Adipocyte (in vitro differentiated cells): Measurements from ENCODE around the gene OR4K1.

ENCODE experiments used
- DNase-seq: peaks from one replicate; pipeline ENCODE4 v3.0.0-alpha.2; 2015; ENCODE audit warnings: low read depth
- H3K27me3 ChIP-seq: replicated peaks from 2 replicates; pipeline ENCODE4 v1.7.0; 2013; ENCODE audit warnings: mild to moderate bottlenecking, low read length, moderate library complexity; ENCODE audit not compliant: control insufficient read depth, insufficient read depth
- H3K36me3 ChIP-seq: 2 replicates; pipeline ENCODE4 v1.7.0; 2013; ENCODE audit warnings: low read length, mild to moderate bottlenecking, moderate library complexity; ENCODE audit not compliant: control insufficient read depth, insufficient read depth, severe bottlenecking
- H3K4me1 ChIP-seq: 2 replicates; pipeline ENCODE4 v1.7.0; 2013; ENCODE audit warnings: mild to moderate bottlenecking, low read length, moderate library complexity; ENCODE audit not compliant: control insufficient read depth, insufficient read depth
- H3K4me3 ChIP-seq: 2 replicates; pipeline ENCODE4 v1.7.0; 2013; ENCODE audit warnings: mild to moderate bottlenecking, low read length, moderate library complexity
- H3K9ac ChIP-seq: 2 replicates; pipeline ENCODE4 v1.7.0; 2013; ENCODE audit warnings: mild to moderate bottlenecking, low read length, moderate library complexity
- H3K9me3 ChIP-seq: 2 replicates; pipeline ENCODE4 v1.7.0; 2013; ENCODE audit warnings: mild to moderate bottlenecking, low read length, moderate library complexity; ENCODE audit not compliant: control insufficient read depth

Gene OR4K1, protein sequence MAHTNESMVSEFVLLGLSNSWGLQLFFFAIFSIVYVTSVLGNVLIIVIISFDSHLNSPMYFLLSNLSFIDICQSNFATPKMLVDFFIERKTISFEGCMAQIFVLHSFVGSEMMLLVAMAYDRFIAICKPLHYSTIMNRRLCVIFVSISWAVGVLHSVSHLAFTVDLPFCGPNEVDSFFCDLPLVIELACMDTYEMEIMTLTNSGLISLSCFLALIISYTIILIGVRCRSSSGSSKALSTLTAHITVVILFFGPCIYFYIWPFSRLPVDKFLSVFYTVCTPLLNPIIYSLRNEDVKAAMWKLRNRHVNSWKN

DNA sequence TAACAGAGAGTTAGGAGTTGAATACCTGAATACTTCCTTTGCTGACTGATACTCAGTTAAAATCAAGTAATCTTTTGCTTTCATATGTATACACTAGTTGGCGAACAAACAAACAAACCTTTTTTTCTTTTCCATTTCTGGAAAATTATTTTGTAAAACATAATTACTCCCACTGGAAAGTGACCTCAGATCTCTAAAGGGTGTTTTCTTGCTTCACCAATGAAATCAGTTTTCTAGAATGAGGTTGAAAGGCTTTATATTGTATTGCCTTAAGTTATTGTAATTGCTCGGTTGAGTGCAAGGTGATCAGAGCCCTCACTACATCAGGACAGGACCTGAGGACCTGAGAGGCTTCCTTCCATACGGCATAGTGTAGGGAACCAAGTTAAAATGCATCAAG is at the start of gene OR4K1:
OR4K1 (plus strand) TSS at position 301 of the 400 bp plus-strand sequence. CDS start 4,750 bp downstream, outside the sequence.
- Histone ChIP-seq H3K4me3 (no peak within 1 kb of the TSS), H3K9me3 (no peaks in the 10 kb centered on the region), H3K4me1 (no peaks in the 10 kb centered on the region), H3K9ac (no peak within 1 kb of the TSS), H3K36me3 (no peaks in the 10 kb centered on the region), H3K27me3 (no peaks in the 10 kb centered on the region)
- DNase-seq: no peak

DNA sequence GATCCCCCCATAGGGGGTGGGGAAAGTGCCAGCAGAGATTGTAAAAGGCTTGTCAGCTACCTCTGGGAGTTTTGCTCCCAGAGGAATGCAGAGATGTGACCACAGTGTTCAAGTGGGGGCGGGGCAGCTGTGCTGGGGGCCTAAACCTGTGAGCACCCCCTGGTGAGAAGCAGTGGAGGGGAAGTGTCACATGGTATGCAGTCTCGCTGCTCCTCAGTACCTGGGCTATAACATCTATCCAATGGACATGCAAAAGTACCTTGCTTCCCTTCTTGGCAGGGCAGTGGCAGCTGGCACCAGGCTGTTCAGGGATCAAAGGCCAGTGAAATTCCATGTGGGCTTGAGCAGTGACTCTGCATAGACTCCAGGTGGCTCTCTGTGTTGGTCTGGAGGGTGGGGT is 35.4 kb upstream of the OR4K1 start:
- Histone ChIP-seq H3K4me1 (no peaks in the 10 kb centered on the region), H3K9me3 (peaks cover 34% of the 10 kb centered on the region), H3K4me3 (no peak overlapping the region), H3K9ac (no peak overlapping the region), H3K36me3 (no peaks in the 10 kb centered on the region), H3K27me3 (no peaks in the 10 kb centered on the region)
- DNase-seq: no peak

DNA sequence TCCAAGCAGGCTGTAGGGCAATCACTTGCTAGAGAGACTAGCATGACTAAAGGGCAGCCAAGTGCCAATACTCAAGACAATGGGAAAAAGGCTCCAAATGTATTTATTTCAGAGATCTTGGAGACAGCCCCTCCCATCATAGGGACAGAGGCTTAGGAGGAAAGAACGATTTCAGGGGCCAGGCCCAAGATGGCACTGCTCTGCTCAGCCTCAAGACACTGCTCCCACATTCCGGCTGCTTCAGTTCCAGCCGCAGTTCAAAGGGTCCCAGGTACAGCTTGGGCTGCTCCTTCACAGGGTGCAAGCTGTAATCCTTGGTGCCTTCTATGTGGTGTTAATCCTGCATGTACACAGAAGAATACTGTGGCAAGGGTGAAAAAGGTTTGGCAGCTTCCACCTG is 29.7 kb upstream of the OR4K1 start:
- DNase-seq: no peak
- H3K4me3 ChIP-seq: no peak overlapping the region
- no peak overlapping the region for H3K9ac ChIP-seq
- no peaks in the 10 kb centered on the region for H3K4me1 ChIP-seq
- no peaks in the 10 kb centered on the region for H3K27me3 ChIP-seq
- no peaks in the 10 kb centered on the region for H3K9me3 ChIP-seq
- H3K36me3 ChIP-seq: no peaks in the 10 kb centered on the region

DNA sequence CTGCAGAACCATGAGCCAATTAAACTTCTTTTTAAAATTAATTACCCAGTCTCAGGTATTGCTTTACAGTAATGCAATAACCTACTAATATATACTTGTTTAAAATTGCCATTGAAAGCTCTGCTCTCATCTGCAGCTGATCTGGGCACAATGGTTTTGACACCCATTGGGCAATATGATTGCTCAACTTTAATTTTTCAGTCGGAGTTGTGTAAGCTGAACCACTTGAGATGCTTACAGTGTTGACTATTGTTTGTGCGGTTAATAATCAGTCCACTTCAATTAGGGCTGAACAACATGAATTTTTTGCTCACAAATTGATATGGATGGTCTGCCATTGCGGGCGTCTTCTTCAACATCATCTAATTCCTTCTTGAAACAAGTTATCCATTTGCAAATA is 28.3 kb upstream of the OR4K1 start:
- no peak overlapping the region for H3K9ac ChIP-seq
- H3K4me3 ChIP-seq: no peak overlapping the region
- no peaks in the 10 kb centered on the region for H3K4me1 ChIP-seq
- H3K36me3 ChIP-seq: no peaks in the 10 kb centered on the region
- DNase-seq: no peak
- H3K27me3 ChIP-seq: no peaks in the 10 kb centered on the region
- no peaks in the 10 kb centered on the region for H3K9me3 ChIP-seq

DNA sequence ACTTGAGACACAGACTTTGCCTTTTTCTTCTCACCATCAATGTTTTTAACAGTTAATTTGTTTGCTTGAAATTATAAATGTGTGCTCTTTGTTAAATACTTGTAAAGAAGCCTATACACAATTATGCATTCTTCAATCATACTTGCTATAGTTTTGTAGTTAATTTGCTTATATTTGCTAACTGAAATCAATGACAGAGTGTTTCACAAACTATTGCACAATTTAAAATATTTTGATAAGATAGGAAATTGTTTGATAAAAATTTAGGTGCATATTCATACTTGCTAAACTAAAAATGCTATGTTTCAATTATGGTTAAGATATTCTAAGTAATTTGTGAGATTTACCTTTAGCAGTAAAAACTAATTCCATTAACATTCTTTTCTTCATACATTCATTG is 24.1 kb upstream of the OR4K1 start:
- no peaks in the 10 kb centered on the region for H3K36me3 ChIP-seq
- no peak for DNase-seq
- no peak overlapping the region for H3K9ac ChIP-seq
- H3K27me3 ChIP-seq: no peaks in the 10 kb centered on the region
- no peak overlapping the region for H3K4me3 ChIP-seq
- H3K9me3 ChIP-seq: peaks cover 5% of the 10 kb centered on the region
- no peaks in the 10 kb centered on the region for H3K4me1 ChIP-seq

DNA sequence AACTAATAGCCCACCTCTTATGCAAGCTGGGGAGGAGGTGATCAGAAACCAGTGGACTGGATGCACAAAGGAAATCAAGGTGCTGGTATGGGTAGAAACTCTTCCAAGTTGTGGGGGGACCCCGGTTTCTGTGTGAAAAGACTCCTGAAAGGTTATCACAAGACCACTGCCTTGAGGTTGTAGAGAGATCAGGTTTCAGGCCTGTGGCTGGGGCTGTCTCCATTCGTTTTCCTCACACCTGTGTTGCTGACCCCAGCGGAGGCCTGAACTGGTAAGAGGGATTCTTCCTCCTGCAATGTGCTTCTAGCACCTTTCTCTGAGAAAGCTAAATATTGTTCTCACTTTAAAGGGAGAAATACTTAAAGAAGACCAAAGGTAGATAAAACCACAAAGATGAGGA is 19.6 kb upstream of the OR4K1 start:
- H3K4me1 ChIP-seq: no peaks in the 10 kb centered on the region
- no peaks in the 10 kb centered on the region for H3K27me3 ChIP-seq
- no peaks in the 10 kb centered on the region for H3K36me3 ChIP-seq
- H3K9me3 ChIP-seq: peaks cover 5% of the 10 kb centered on the region
- no peak overlapping the region for H3K4me3 ChIP-seq
- DNase-seq: no peak
- no peak overlapping the region for H3K9ac ChIP-seq

DNA sequence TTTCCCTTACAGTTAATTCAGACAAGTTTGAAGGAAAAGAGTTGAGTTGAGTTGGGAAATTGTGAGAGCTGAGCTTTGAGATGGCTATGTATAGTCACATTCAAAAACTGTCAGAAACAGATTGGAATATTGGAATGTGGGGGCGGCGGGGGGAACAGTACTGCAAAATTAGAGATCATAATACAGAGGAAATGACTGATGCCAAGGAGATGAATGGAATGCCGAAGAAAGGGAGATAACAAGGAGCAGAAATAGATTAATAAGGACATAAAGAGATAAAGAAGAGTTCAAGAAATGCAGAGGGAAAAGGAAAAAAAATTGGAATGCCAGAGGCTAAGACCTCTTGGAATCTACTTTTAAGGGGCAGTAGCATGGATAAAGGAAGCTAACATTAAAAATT is 13.5 kb upstream of the OR4K1 start:
- no peaks in the 10 kb centered on the region for H3K4me1 ChIP-seq
- no peaks in the 10 kb centered on the region for H3K9me3 ChIP-seq
- no peak overlapping the region for H3K9ac ChIP-seq
- DNase-seq: no peak
- no peaks in the 10 kb centered on the region for H3K36me3 ChIP-seq
- no peak overlapping the region for H3K4me3 ChIP-seq
- no peaks in the 10 kb centered on the region for H3K27me3 ChIP-seq

DNA sequence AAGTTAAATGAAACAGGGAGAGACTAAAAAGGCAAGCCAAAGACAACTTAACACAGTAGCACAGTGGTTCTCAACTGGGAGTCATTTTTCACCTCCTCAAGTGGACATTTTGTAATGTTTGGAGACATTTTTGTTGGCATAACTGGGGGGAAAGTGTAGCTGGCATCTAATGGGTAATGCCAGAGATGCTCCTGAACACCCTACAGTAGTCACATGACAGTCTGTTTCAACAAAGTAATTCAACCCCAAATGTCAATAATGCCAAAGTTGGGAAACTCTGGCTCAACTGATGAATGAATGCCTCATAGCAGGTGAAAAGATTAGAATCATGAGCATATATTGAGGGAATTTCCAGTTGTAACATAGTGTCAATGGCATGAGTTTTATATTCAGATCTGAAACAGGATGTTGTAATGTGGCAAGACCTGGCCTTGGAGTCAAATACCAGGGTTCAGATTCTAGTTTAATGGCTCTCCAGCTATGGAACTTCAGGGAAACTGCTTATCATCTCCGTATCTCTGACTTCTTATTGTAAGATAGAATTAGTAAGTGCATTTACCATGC is 12.7 kb upstream of the OR4K1 start:
- H3K27me3 ChIP-seq: no peaks in the 10 kb centered on the region
- H3K9ac ChIP-seq: no peak overlapping the region
- H3K9me3 ChIP-seq: no peaks in the 10 kb centered on the region
- no peaks in the 10 kb centered on the region for H3K4me1 ChIP-seq
- H3K36me3 ChIP-seq: no peaks in the 10 kb centered on the region
- no peak for DNase-seq
- H3K4me3 ChIP-seq: no peak overlapping the region

DNA sequence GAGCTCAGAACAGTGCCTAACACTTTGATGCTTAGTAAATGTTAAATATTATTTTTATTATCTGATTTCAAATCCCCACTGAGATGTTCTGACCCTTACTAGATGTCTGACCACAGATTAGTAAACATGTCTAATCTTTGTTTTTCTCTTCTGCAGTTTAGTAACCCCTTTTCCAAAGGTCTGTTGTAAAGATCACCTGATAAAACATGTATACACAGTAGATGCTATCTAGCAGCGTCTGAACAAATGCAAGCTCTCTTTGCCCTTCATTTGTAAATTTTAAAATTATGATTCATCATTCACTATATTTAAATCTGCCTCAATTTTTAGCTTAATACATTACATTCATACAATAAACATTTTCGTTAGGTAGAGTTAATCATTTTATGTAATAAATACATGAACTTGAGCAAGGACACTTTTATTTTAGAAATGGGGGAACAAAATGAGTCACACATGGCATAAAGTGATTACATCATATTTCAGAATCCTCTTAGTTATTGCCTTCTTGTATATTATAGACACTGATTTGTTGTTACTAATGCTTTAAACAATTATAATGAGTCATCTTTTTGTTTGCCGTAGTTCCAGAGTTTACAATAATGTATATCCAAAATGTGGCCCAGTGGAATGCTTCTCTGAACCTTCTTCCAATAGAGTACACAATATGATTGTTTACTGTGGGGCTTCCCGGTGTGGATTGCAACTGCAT is 12.0 kb upstream of the OR4K1 start:
- Histone ChIP-seq H3K36me3 (no peaks in the 10 kb centered on the region), H3K4me1 (no peaks in the 10 kb centered on the region), H3K9ac (no peak overlapping the region), H3K27me3 (no peaks in the 10 kb centered on the region), H3K9me3 (no peaks in the 10 kb centered on the region), H3K4me3 (no peak overlapping the region)
- no peak for DNase-seq

DNA sequence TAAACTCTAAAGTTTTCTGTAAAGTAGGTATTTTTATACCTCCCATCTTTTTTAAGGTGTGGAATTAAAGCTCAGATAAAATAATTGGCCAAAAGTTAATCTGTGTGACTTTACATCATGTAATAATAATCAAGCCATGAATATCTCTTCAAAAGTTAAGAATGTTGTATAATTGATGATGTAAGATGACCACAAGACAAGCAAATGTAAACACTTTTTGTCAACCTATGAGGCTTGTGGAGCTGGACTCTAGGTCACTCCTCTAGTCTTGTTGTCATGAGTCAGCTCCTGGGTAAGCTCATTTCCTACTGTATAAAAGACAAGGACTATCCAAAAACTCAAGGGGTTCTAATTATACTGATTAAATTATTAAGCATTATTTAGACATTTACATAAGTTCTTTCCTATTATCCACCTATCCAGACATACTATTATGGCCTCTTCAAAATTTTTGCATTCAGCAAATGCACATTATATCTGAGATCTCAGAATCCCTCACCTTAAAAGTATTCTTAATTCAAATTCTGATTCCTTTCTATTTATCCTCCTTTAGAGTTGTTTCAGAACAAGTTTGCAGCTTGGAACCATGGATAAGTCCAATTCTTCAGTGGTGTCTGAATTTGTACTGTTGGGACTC is 10.6 kb upstream of the OR4K1 start, which contains the start of gene OR4K5:
OR4K5 (plus strand) TSS at position 587 of the 637 bp plus-strand sequence; CDS start at position 587, 0 bp downstream.
- Histone ChIP-seq H3K9me3 (no peaks in the 10 kb centered on the region), H3K4me3 (no peak within 1 kb of the TSS), H3K36me3 (no peaks in the 10 kb centered on the region), H3K4me1 (no peaks in the 10 kb centered on the region), H3K27me3 (no peaks in the 10 kb centered on the region), H3K9ac (no peak within 1 kb of the TSS)
- DNase-seq: no peak

DNA sequence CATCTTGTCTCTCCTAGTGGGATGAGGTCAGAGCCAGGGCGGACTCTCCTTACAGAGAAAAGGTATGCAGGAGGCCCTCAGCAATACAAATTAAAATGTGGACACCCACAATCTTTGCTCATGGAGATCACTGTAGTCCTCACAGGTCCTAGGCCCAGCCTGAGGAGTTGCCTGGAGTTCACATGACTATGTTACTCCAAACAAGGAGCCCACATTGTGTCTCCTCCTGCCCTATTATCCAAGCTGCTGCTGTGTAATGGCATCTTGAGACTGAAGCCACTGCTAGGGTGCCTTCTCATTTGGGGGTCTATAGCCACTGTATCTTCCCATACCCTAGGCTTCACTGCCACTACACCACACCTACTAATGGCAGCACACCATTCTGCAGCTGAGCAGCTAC is 11.0 kb downstream of the OR4K1 start:
- Histone ChIP-seq H3K4me3 (no peak overlapping the region), H3K9me3 (no peaks in the 10 kb centered on the region), H3K4me1 (no peaks in the 10 kb centered on the region), H3K36me3 (no peaks in the 10 kb centered on the region), H3K9ac (no peak overlapping the region), H3K27me3 (no peaks in the 10 kb centered on the region)
- no peak for DNase-seq
